Adrenal gland (tissue), 5 donors: Measurements from ENCODE around the gene CPS1.

Experiments
- POLR2A ChIP-seq, 2 donors: fragments of 450-650 bp; IDR thresholded peaks; one replicate each; pipeline ENCODE4 v1.6.1; 2017; ENCODE audit warnings: antibody characterized with exemption in 2 of 2, mild to moderate bottlenecking in 2 of 2, moderate library complexity in 1 of 2
- TF ChIP-seq, protein P1 (sequence below), 6 experiments: fragments of 450-650 bp in 4 of 6; fragments of 200-600 bp in 2 of 6; sonication (generic) in 1 of 6; IDR thresholded peaks; 1 replicate in 5 of 6; 2 replicates in 1 of 6; pipeline versions ENCODE4 v1.5.1 to v1.8.0; 2016 to 2021; ENCODE audit warnings: antibody characterized with exemption in 6 of 6, mild to moderate bottlenecking in 2 of 6, moderate library complexity in 1 of 6
- donor health status: DM: no; HTN: no; CAD: no.

DNA sequence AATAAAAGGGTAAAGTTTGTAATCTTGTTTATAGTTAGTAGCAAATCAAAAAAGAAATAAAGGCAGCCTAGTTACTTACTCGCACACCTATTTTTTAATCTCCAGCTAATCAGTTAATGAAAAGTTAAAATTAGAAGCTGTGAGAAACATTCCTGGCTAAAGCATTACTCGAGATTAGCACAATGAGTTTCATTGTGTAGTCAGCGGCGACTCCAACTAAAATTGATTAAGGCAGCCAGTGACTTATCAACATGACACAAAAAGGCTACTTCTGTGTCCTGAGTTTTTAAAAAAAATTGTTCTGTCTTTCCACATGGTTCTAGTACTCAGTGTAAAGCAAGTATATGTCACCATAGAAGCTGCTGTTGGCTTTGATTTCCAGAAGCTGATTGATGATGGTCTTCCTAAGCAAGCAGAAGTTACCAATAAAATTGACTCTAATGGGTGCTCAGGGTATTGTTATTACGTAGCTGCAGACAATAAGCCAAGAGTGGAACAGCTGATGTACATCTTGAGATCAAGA is 159.2 kb downstream of the CPS1 start:
- TF ChIP-seq, protein P1, sequence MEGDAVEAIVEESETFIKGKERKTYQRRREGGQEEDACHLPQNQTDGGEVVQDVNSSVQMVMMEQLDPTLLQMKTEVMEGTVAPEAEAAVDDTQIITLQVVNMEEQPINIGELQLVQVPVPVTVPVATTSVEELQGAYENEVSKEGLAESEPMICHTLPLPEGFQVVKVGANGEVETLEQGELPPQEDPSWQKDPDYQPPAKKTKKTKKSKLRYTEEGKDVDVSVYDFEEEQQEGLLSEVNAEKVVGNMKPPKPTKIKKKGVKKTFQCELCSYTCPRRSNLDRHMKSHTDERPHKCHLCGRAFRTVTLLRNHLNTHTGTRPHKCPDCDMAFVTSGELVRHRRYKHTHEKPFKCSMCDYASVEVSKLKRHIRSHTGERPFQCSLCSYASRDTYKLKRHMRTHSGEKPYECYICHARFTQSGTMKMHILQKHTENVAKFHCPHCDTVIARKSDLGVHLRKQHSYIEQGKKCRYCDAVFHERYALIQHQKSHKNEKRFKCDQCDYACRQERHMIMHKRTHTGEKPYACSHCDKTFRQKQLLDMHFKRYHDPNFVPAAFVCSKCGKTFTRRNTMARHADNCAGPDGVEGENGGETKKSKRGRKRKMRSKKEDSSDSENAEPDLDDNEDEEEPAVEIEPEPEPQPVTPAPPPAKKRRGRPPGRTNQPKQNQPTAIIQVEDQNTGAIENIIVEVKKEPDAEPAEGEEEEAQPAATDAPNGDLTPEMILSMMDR (IDR thresholded peaks at IDR 0.05) = no peak
- no peak for TF ChIP-seq POLR2A (IDR thresholded peaks at IDR 0.05)
